ENCODE results near the gene BRAF.
A peak's percentile ranks its signal among the peaks of the same experiment; 100 is the strongest.

Gene BRAF

GRCh38 chr7:140726281-140726680 is 198.4 kb downstream of the BRAF start:
- Histone ChIP-seq H3K27ac (ENCODE audit: low read depth, low read length, poor library complexity, severe bottlenecking) (no peak overlapping the region), H2AFZ (ENCODE audit: low read length) (no peak overlapping the region), H3K27me3 (ENCODE audit: insufficient read depth, low read length) (no peaks in the 10 kb centered on the region), H3K36me3 (ENCODE audit: insufficient read depth, low read length) (no peaks in the 10 kb centered on the region), H3K4me1 (ENCODE audit: insufficient read depth, low read length, severe bottlenecking) (no peaks in the 10 kb centered on the region), H3K4me3 (ENCODE audit: low read depth, low read length, poor library complexity, severe bottlenecking) (no peak overlapping the region), H3F3A (ENCODE audit: insufficient read depth, low read length) (no peaks in the 10 kb centered on the region), H3K4me2 (ENCODE audit: low read length) (no peak overlapping the region), H3K9ac (ENCODE audit: low read length) (no peak overlapping the region), H3K9me2 (ENCODE audit: low read depth, low read length) (no peaks in the 10 kb centered on the region), H3K9me3 (ENCODE audit: low read length) (no peaks in the 10 kb centered on the region), H4K20me1 (ENCODE audit: insufficient read depth, low read length) (no peaks in the 10 kb centered on the region), H3K79me2 (ENCODE audit: insufficient read depth, low read length) (no peaks in the 10 kb centered on the region)
- no peak for TF ChIP-seq EZH2 (IDR thresholded peaks at IDR 0.05; ENCODE audit: borderline replicate concordance, low read length)
- TF ChIP-seq CTCF (IDR thresholded peaks at IDR 0.05; ENCODE audit: low read length): peak; percentile 71

DNA sequence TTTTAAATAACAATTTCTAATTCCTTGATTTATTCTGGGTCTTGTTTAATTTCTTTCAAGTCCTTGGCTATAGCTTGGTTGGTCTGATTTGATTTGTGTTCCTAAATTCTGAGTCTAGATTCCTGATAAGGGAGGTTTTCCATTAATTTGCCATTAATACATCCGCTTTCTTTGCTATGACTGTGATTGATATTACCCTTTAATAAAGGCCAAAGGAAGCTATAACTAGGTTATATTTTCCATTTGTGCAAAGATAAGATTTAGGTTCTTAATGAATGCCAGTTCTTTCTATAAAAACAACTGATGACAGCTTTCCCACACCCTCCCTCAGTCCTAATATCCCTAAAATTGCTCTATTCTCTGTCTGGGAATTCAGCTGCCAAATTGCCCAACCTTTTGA is 200.0 kb downstream of the BRAF start:
- Histone ChIP-seq H3K9me3 (ENCODE audit: low read length) (no peaks in the 10 kb centered on the region), H3K36me3 (ENCODE audit: insufficient read depth, low read length) (no peaks in the 10 kb centered on the region), H3K4me3 (ENCODE audit: low read depth, low read length, poor library complexity, severe bottlenecking) (no peak overlapping the region), H3K4me1 (ENCODE audit: insufficient read depth, low read length, severe bottlenecking) (peaks cover 4% of the 10 kb centered on the region), H3K27ac (ENCODE audit: low read depth, low read length, poor library complexity, severe bottlenecking) (no peak overlapping the region), H3K9ac (ENCODE audit: low read length) (no peak overlapping the region), H3K4me2 (ENCODE audit: low read length) (no peak overlapping the region), H3F3A (ENCODE audit: insufficient read depth, low read length) (no peaks in the 10 kb centered on the region), H3K79me2 (ENCODE audit: insufficient read depth, low read length) (no peaks in the 10 kb centered on the region), H3K27me3 (ENCODE audit: insufficient read depth, low read length) (no peaks in the 10 kb centered on the region), H3K9me2 (ENCODE audit: low read depth, low read length) (no peaks in the 10 kb centered on the region), H4K20me1 (ENCODE audit: insufficient read depth, low read length) (no peaks in the 10 kb centered on the region), H2AFZ (ENCODE audit: low read length) (no peak overlapping the region)
- TF ChIP-seq CTCF (IDR thresholded peaks at IDR 0.05; ENCODE audit: low read length): no peak
- no peak for TF ChIP-seq EZH2 (IDR thresholded peaks at IDR 0.05; ENCODE audit: borderline replicate concordance, low read length)

DNA sequence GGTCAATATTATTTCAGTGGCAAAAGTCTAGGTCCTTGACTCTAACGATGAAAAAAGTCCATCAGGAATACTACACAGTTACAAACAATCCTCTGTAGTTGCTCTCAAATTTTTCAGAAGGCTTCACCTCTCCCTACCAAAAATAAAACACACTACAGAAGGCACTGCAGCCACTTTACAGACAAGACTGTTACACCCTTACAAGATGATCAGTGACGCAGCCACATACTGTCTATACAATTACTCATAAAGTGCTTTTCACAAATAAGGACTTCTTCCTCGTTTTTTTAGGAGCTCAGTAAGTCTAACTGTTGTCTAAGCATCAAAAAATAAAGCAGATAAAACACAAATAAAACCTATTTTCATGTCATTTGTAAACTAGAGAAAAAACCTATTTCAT is 201.2 kb downstream of the BRAF start:
- Histone ChIP-seq H3K27me3 (ENCODE audit: insufficient read depth, low read length) (no peaks in the 10 kb centered on the region), H3K4me2 (ENCODE audit: low read length) (no peak overlapping the region), H4K20me1 (ENCODE audit: insufficient read depth, low read length) (no peaks in the 10 kb centered on the region), H3K4me1 (ENCODE audit: insufficient read depth, low read length, severe bottlenecking) (peaks cover 15% of the 10 kb centered on the region), H3K9ac (ENCODE audit: low read length) (no peak overlapping the region), H3K9me2 (ENCODE audit: low read depth, low read length) (no peaks in the 10 kb centered on the region), H3K79me2 (ENCODE audit: insufficient read depth, low read length) (no peaks in the 10 kb centered on the region), H3K4me3 (ENCODE audit: low read depth, low read length, poor library complexity, severe bottlenecking) (no peak overlapping the region), H3K27ac (ENCODE audit: low read depth, low read length, poor library complexity, severe bottlenecking) (no peak overlapping the region), H3F3A (ENCODE audit: insufficient read depth, low read length) (no peaks in the 10 kb centered on the region), H2AFZ (ENCODE audit: low read length) (no peak overlapping the region), H3K9me3 (ENCODE audit: low read length) (no peaks in the 10 kb centered on the region), H3K36me3 (ENCODE audit: insufficient read depth, low read length) (no peaks in the 10 kb centered on the region)
- TF ChIP-seq CTCF (IDR thresholded peaks at IDR 0.05; ENCODE audit: low read length): no peak
- TF ChIP-seq EZH2 (IDR thresholded peaks at IDR 0.05; ENCODE audit: borderline replicate concordance, low read length): no peak

Measured in OCI-LY1 (cell line).